ENCODE data around the gene OR4F3. TPM values are rescaled to one million over a fixed set of nuclear protein-coding genes. Genes with fewer than 3 reads are reported as not detected.
"Not testable (repeated sequence)": the region's sequence is repeated elsewhere in the genome, so short reads cannot be mapped to it uniquely, and the experiment has no call there.

OR4F3 gene
- not detected in 3 replicates for total RNA-seq
- long read RNA-seq = 0 reads

- not testable (repeated sequence) for DNase-seq (ENCODE audit: low spot score); H3K9me3 Mint-ChIP-seq (ENCODE audit: low read depth); H3K4me3 Mint-ChIP-seq (ENCODE audit: unreplicated experiment); H3K27me3 Mint-ChIP-seq (ENCODE audit: low read depth); H3K27ac Mint-ChIP-seq (ENCODE audit: unreplicated experiment); H3K36me3 Mint-ChIP-seq (ENCODE audit: low read depth); H3K4me1 Mint-ChIP-seq (ENCODE audit: low read depth)
Observed at GRCh38 chr5:181366968-181367367, at the start of gene OR4F3. Gene OR4F3 (plus strand): TSS chr5:181367268.

Other genes starting within 250 kb of the OR4F3 start
- not detected in 3 replicates for gene OR2V1, start 236.1 kb upstream of the OR4F3 start, total RNA-seq
- not detected in 3 replicates for gene OR2V2, start 219.7 kb upstream of the OR4F3 start, total RNA-seq
- 4.2 to 8.1 TPM (median 5.7 TPM) in 3 replicates for gene TRIM7, start 162.1 kb upstream of the OR4F3 start, total RNA-seq
- 17.9 to 24.3 TPM (median 19.3 TPM) in 3 replicates for gene TRIM41, start 144.0 kb upstream of the OR4F3 start, total RNA-seq
- gene RACK1, start 123.4 kb upstream of the OR4F3 start, total RNA-seq = 995 to 1,189 TPM (median 1,167 TPM) in 3 replicates
- gene TRIM52, start 106.1 kb upstream of the OR4F3 start, total RNA-seq = 7.2 to 12.7 TPM (median 8.3 TPM) in 3 replicates